Colonic mucosa (tissue), 4 donors: ENCODE data around the gene TCTN2. TPM values are rescaled to one million over a fixed set of nuclear protein-coding genes. Genes with fewer than 3 reads are reported as not detected.
A peak's percentile ranks its signal among the peaks of the same experiment; 100 is the strongest.

Experiments used
- DNase-seq: peaks from one replicate; pipeline ENCODE4 v3.0.0-alpha.2; 2020
- H3K27ac ChIP-seq: fragments of 200-600 bp; one replicate; pipeline ENCODE4 v1.8.0; 2021
- H3K27me3 ChIP-seq: fragments of 200-600 bp; one replicate; pipeline ENCODE4 v1.8.0; 2021
- H3K36me3 ChIP-seq: fragments of 200-600 bp; one replicate; pipeline ENCODE4 v1.8.0; 2021
- H3K4me1 ChIP-seq: fragments of 200-600 bp; one replicate; pipeline ENCODE4 v1.8.0; 2021; ENCODE audit warnings: mild to moderate bottlenecking
- H3K4me3 ChIP-seq: fragments of 200-600 bp; one replicate; pipeline ENCODE4 v1.8.0; 2021
- H3K9ac ChIP-seq, 2 donors: one replicate each; pipeline ENCODE4 v1.7.0; 2013; ENCODE audit warnings: control low read depth in 2 of 2, low read depth in 2 of 2, low read length in 2 of 2
- H3K9me3 ChIP-seq: fragments of 200-600 bp; one replicate; pipeline ENCODE4 v1.8.0; 2021
- CTCF ChIP-seq: fragments of 200-600 bp; IDR thresholded peaks from one replicate; pipeline ENCODE4 v1.8.0; 2022; ENCODE audit warnings: antibody characterized with exemption, mild to moderate bottlenecking
- intact Hi-C: fragments of 100-400 bp; cut with DNase I; formaldehyde crosslinking; loops from one replicate; pipeline ENCODE4 v1.14.1; 2022
- total RNA-seq, 2 donors: library from RNA; stranded (reverse); fragmentation: NEBNext Ultra II Directional in 1 of 2; extraction: Animal tissue kit (Norgen Biotek cat#: 25700) in 1 of 2; gene quantifications; one replicate each; pipeline ENCODE4 v1.2.1, GENCODE V29; 2021
- donor health status: healthy.
- donor health status: DM: no; HTN: no; CAD: no.
- donor health status: DM: no; HTN: no; CAD: no.

The TCTN2 gene
- total RNA-seq, 2 donors from 2014 or later, result 6.1 to 7.3 TPM

GRCh38 chr12:123671876-123672275 lies 963 bp downstream of the TCTN2 start:
- H3K4me3 ChIP-seq, result peak overlapping the region; percentile 92
- no peak for TF ChIP-seq CTCF
- no peaks in the 10 kb centered on the region for H3K27me3 ChIP-seq
- no peaks in the 10 kb centered on the region for H3K9me3 ChIP-seq
- H3K4me1 ChIP-seq, result no peaks in the 10 kb centered on the region
- H3K36me3 ChIP-seq, result no peaks in the 10 kb centered on the region
- H3K9ac ChIP-seq, result peak overlapping the region in 1 of 2 donors; percentile 79
- intact Hi-C loops, result no loop called here
- no peak overlapping the region for H3K27ac ChIP-seq
- no peak for DNase-seq

- H3K4me3 ChIP-seq, result no peak overlapping the region
- TF ChIP-seq CTCF, result no peak
- intact Hi-C loops, result no loop called here
- H3K36me3 ChIP-seq, result no peaks in the 10 kb centered on the region
- no peak for DNase-seq
- H3K27ac ChIP-seq, result no peak overlapping the region
- no peak overlapping the region for H3K9ac ChIP-seq
- no peaks in the 10 kb centered on the region for H3K27me3 ChIP-seq
- no peaks in the 10 kb centered on the region for H3K4me1 ChIP-seq
- H3K9me3 ChIP-seq, result no peaks in the 10 kb centered on the region
Observed at GRCh38 chr12:123675436-123675835, 4.5 kb downstream of the TCTN2 start.

- H3K4me1 ChIP-seq, result no peaks in the 10 kb centered on the region
- intact Hi-C loops, result no loop called here
- H3K4me3 ChIP-seq, result no peak overlapping the region
- H3K9me3 ChIP-seq, result no peaks in the 10 kb centered on the region
- no peaks in the 10 kb centered on the region for H3K36me3 ChIP-seq
- no peak for DNase-seq
- TF ChIP-seq CTCF, result no peak
- H3K27ac ChIP-seq, result no peak overlapping the region
- no peaks in the 10 kb centered on the region for H3K27me3 ChIP-seq
- H3K9ac ChIP-seq, result no peak overlapping the region
Observed at GRCh38 chr12:123676616-123677320, 5.9 kb downstream of the TCTN2 start.

- Histone ChIP-seq H3K36me3 (no peaks in the 10 kb centered on the region), H3K27me3 (no peaks in the 10 kb centered on the region), H3K27ac (no peak overlapping the region), H3K4me1 (no peaks in the 10 kb centered on the region), H3K4me3 (no peak overlapping the region), H3K9ac (no peak overlapping the region), H3K9me3 (no peaks in the 10 kb centered on the region)
- no peak for TF ChIP-seq CTCF
- intact Hi-C loops, result no loop called here
- DNase-seq, result no peak
Observed at GRCh38 chr12:123678981-123679380, 8.1 kb downstream of the TCTN2 start.

GRCh38 chr12:123681605-123682004 lies 10.7 kb downstream of the TCTN2 start:
- intact Hi-C loops, result no loop called here
- H3K4me3 ChIP-seq, result no peak overlapping the region
- no peaks in the 10 kb centered on the region for H3K4me1 ChIP-seq
- H3K27ac ChIP-seq, result no peak overlapping the region
- no peak for DNase-seq
- H3K36me3 ChIP-seq, result no peaks in the 10 kb centered on the region
- no peaks in the 10 kb centered on the region for H3K27me3 ChIP-seq
- no peak for TF ChIP-seq CTCF
- no peaks in the 10 kb centered on the region for H3K9me3 ChIP-seq
- no peak overlapping the region for H3K9ac ChIP-seq
